GM19463 (cell line): ENCODE results near the gene CDK5RAP1.

Experiments used
- ATAC-seq: cut with Tn5 transposase; IDR thresholded peaks from one replicate; pipeline ENCODE4 v1.9.1; 2021; ENCODE audit warnings: mild to moderate bottlenecking, moderate library complexity; ENCODE audit not compliant: unreplicated experiment

The CDK5RAP1 gene

DNA sequence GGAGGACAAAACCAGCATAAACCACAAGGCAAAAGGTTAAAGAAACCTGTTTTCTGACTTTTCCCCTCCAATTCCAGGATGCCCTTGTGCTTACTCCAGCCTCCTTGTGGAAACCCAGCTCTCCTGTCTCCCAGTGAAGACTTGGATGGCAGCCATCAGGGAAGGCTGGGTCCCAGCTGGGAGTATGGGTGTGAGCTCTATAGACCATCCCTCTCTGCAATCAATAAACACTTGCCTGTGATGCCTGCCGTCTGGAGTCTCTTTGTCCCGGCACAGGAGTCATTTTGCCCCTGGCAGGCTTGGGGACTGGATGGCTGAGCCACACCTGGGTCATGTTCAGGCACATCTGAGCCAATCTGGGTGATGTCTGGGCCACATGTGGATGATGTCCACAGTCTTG, 91.7 kb downstream of the CDK5RAP1 start:
- no peak for ATAC-seq
